ENCODE measurements around the gene AADACL2.
"Not testable (repeated sequence)": the region's sequence is repeated elsewhere in the genome, so short reads cannot be mapped to it uniquely, and the experiment has no call there.

Gene AADACL2

GRCh38 chr3:151733613-151734012 lies at the start of gene AADACL2:
Gene AADACL2 (plus strand): TSS chr3:151733927. CDS start chr3:151734036, 109 bp downstream.
- DNase-seq: no peak

- DNase-seq: no peak
These were observed 49.6 kb upstream of the AADACL2 start for GRCh38 chr3:151684094-151684493.

GRCh38 chr3:151686257-151686656 lies 47.5 kb upstream of the AADACL2 start:
- no peak for DNase-seq

GRCh38 chr3:151687076-151687475 lies 46.7 kb upstream of the AADACL2 start:
- no peak for DNase-seq

- DNase-seq: no peak
These were observed 45.2 kb upstream of the AADACL2 start for GRCh38 chr3:151688571-151688970.

GRCh38 chr3:151690645-151691044 lies 43.1 kb upstream of the AADACL2 start:
- no peak for DNase-seq

- DNase-seq: no peak
These were observed 36.2 kb upstream of the AADACL2 start for GRCh38 chr3:151697496-151697895.

GRCh38 chr3:151707216-151707615 lies 26.5 kb upstream of the AADACL2 start:
- no peak for DNase-seq

GRCh38 chr3:151708868-151709267 lies 24.9 kb upstream of the AADACL2 start:
- no peak for DNase-seq

- DNase-seq: no peak
These were observed 23.9 kb upstream of the AADACL2 start for GRCh38 chr3:151709847-151710246.

GRCh38 chr3:151721294-151721693 lies 12.4 kb upstream of the AADACL2 start:
- DNase-seq: no peak

GRCh38 chr3:151722856-151723255 lies 10.9 kb upstream of the AADACL2 start:
- DNase-seq: no peak

GRCh38 chr3:151724576-151725562 lies 8.9 kb upstream of the AADACL2 start:
- no peak for DNase-seq

- no peak for DNase-seq
These were observed 7.7 kb upstream of the AADACL2 start for GRCh38 chr3:151726016-151726415.

- DNase-seq: no peak
These were observed 866 bp upstream of the AADACL2 start for GRCh38 chr3:151732861-151733260.

- no peak for DNase-seq
These were observed 6.9 kb downstream of the AADACL2 start for GRCh38 chr3:151740581-151740980.

- no peak for DNase-seq
These were observed 10.1 kb downstream of the AADACL2 start for GRCh38 chr3:151743855-151744254.

GRCh38 chr3:151750181-151750580 lies 16.5 kb downstream of the AADACL2 start:
- DNase-seq: no peak

- DNase-seq: no peak
These were observed 17.0 kb downstream of the AADACL2 start for GRCh38 chr3:151750678-151751077.

- DNase-seq: no peak
These were observed 17.4 kb downstream of the AADACL2 start for GRCh38 chr3:151751161-151751560.

GRCh38 chr3:151753846-151754245 lies 20.1 kb downstream of the AADACL2 start:
- no peak for DNase-seq

GRCh38 chr3:151761581-151761980 lies 27.9 kb downstream of the AADACL2 start:
- no peak for DNase-seq

- not testable (repeated sequence) for DNase-seq
These were observed 31.0 kb downstream of the AADACL2 start for GRCh38 chr3:151764699-151765098.

- DNase-seq: no peak
These were observed 32.0 kb downstream of the AADACL2 start for GRCh38 chr3:151765685-151766084.

- no peak for DNase-seq
These were observed 32.7 kb downstream of the AADACL2 start for GRCh38 chr3:151766454-151766853.

Measured in cortex of kidney (tissue), 1 donor.